ENCODE results near the gene GCKR. TPM values are rescaled to one million over a fixed set of nuclear protein-coding genes. Genes with fewer than 3 reads are reported as not detected.

GCKR gene
- total RNA-seq, 3 donors from 2014 or later = 0.29 TPM; not detected in 2

GRCh38 chr2:27566628-27567027, 70.0 kb downstream of the GCKR start:
- intact Hi-C loops (cut with DNase I, micrococcal nuclease) = no loop called here
- DNase-seq = no peak
- Histone ChIP-seq H3K9me3 (no peaks in the 10 kb centered on the region), H3K4me3 (no peak overlapping the region), H3K4me1 (ENCODE audit: low read depth) (no peaks in the 10 kb centered on the region), H3K36me3 (ENCODE audit: low read depth) (no peaks in the 10 kb centered on the region)
- no peak for TF ChIP-seq CTCF (IDR thresholded peaks at IDR 0.05)
- ATAC-seq = no peak

- Histone ChIP-seq H3K4me1 (ENCODE audit: low read depth) (no peaks in the 10 kb centered on the region), H3K36me3 (ENCODE audit: low read depth) (no peaks in the 10 kb centered on the region), H3K9me3 (peaks cover 13% of the 10 kb centered on the region), H3K4me3 (no peak overlapping the region)
- ATAC-seq (no peak), DNase-seq (no peak)
- TF ChIP-seq CTCF (IDR thresholded peaks at IDR 0.05) = no peak
- intact Hi-C loops (cut with DNase I, micrococcal nuclease) = no loop called here
These were observed 72.8 kb downstream of the GCKR start for GRCh38 chr2:27569398-27569797.

GRCh38 chr2:27571197-27571596, 74.6 kb downstream of the GCKR start:
- Histone ChIP-seq H3K4me3 (no peak overlapping the region), H3K4me1 (ENCODE audit: low read depth) (no peaks in the 10 kb centered on the region), H3K36me3 (ENCODE audit: low read depth) (no peaks in the 10 kb centered on the region), H3K9me3 (peaks cover 25% of the 10 kb centered on the region)
- ATAC-seq = no peak
- DNase-seq = no peak
- no peak for TF ChIP-seq CTCF (IDR thresholded peaks at IDR 0.05)
- intact Hi-C loops (cut with DNase I, micrococcal nuclease) = no loop called here

- ATAC-seq = no peak
- H3K36me3 ChIP-seq (ENCODE audit: low read depth) = no peaks in the 10 kb centered on the region
- H3K4me3 ChIP-seq = no peak overlapping the region
- DNase-seq = no peak
- intact Hi-C loops (cut with DNase I, micrococcal nuclease) = no loop called here
- no peaks in the 10 kb centered on the region for H3K4me1 ChIP-seq (ENCODE audit: low read depth)
- no peak for TF ChIP-seq CTCF (IDR thresholded peaks at IDR 0.05)
- peaks cover 25% of the 10 kb centered on the region for H3K9me3 ChIP-seq
These were observed 75.0 kb downstream of the GCKR start for GRCh38 chr2:27571681-27572080.

- DNase-seq = no peak
- no peak overlapping the region for H3K4me3 ChIP-seq
- no peak for ATAC-seq
- TF ChIP-seq CTCF (IDR thresholded peaks at IDR 0.05) = no peak
- H3K4me1 ChIP-seq (ENCODE audit: low read depth) = no peaks in the 10 kb centered on the region
- H3K9me3 ChIP-seq = peaks cover 32% of the 10 kb centered on the region
- intact Hi-C loops (cut with DNase I, micrococcal nuclease) = no loop called here
- H3K36me3 ChIP-seq (ENCODE audit: low read depth) = no peaks in the 10 kb centered on the region
These were observed 75.8 kb downstream of the GCKR start for GRCh38 chr2:27572439-27572838.

- Histone ChIP-seq H3K36me3 (ENCODE audit: low read depth) (no peaks in the 10 kb centered on the region), H3K4me3 (no peak overlapping the region), H3K4me1 (ENCODE audit: low read depth) (no peaks in the 10 kb centered on the region), H3K9me3 (peaks cover 38% of the 10 kb centered on the region)
- TF ChIP-seq CTCF (IDR thresholded peaks at IDR 0.05) = no peak
- ATAC-seq (no peak), DNase-seq (no peak)
- intact Hi-C loops (cut with DNase I, micrococcal nuclease) = no loop called here
These were observed 76.4 kb downstream of the GCKR start for GRCh38 chr2:27572998-27573429.

Data from mucosa of descending colon (tissue), 3 donors.